Nephron (organoid): ENCODE results near the gene PMS1.

Experiments
- H3K27ac Mint-ChIP-seq, 3 experiments: 2 replicates each; pipeline ENCODE4 v1.8.0; 2020; ENCODE audit warnings: mixed read lengths in 3 of 3, mild to moderate bottlenecking in 2 of 3, moderate library complexity in 1 of 3
- H3K27me3 Mint-ChIP-seq: 2 replicates; pipeline ENCODE4 v1.8.0; 2021; ENCODE audit warnings: low read depth, mild to moderate bottlenecking, moderate library complexity, mixed read lengths
- H3K36me3 Mint-ChIP-seq: 2 replicates; pipeline ENCODE4 v1.8.0; 2020; ENCODE audit warnings: low read depth, mixed read lengths
- H3K4me1 Mint-ChIP-seq: 2 replicates; pipeline ENCODE4 v1.8.0; 2020; ENCODE audit warnings: mixed read lengths
- H3K4me3 Mint-ChIP-seq, 3 experiments: 2 replicates each; pipeline ENCODE4 v1.8.0; 2020; ENCODE audit warnings: mild to moderate bottlenecking in 3 of 3, mixed read lengths in 3 of 3, moderate library complexity in 2 of 3
- H3K9me3 Mint-ChIP-seq: 2 replicates; pipeline ENCODE4 v1.8.0; 2020; ENCODE audit warnings: mixed read lengths
- TF ChIP-seq, protein P1 (sequence below), 3 experiments: fragments of 200-600 bp; sonication (generic); IDR thresholded peaks; one replicate each; pipeline ENCODE4 v1.5.0; 2021; ENCODE audit warnings: antibody characterized with exemption in 3 of 3; ENCODE audit not compliant: unreplicated experiment in 3 of 3

Gene PMS1

GRCh38 chr2:189860161-189860560 lies 75.9 kb downstream of the PMS1 start:
- TF ChIP-seq, protein P1, sequence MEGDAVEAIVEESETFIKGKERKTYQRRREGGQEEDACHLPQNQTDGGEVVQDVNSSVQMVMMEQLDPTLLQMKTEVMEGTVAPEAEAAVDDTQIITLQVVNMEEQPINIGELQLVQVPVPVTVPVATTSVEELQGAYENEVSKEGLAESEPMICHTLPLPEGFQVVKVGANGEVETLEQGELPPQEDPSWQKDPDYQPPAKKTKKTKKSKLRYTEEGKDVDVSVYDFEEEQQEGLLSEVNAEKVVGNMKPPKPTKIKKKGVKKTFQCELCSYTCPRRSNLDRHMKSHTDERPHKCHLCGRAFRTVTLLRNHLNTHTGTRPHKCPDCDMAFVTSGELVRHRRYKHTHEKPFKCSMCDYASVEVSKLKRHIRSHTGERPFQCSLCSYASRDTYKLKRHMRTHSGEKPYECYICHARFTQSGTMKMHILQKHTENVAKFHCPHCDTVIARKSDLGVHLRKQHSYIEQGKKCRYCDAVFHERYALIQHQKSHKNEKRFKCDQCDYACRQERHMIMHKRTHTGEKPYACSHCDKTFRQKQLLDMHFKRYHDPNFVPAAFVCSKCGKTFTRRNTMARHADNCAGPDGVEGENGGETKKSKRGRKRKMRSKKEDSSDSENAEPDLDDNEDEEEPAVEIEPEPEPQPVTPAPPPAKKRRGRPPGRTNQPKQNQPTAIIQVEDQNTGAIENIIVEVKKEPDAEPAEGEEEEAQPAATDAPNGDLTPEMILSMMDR (IDR thresholded peaks at IDR 0.05; ENCODE audit: unreplicated experiment in 3 of 3), result no peak
- H3K27ac Mint-ChIP-seq, result no peak overlapping the region
- peaks cover 6% of the 10 kb centered on the region for H3K9me3 Mint-ChIP-seq
- no peak overlapping the region for H3K4me3 Mint-ChIP-seq
- no peaks in the 10 kb centered on the region for H3K27me3 Mint-ChIP-seq
- H3K4me1 Mint-ChIP-seq, result no peaks in the 10 kb centered on the region
- peaks cover 39% of the 10 kb centered on the region for H3K36me3 Mint-ChIP-seq

DNA sequence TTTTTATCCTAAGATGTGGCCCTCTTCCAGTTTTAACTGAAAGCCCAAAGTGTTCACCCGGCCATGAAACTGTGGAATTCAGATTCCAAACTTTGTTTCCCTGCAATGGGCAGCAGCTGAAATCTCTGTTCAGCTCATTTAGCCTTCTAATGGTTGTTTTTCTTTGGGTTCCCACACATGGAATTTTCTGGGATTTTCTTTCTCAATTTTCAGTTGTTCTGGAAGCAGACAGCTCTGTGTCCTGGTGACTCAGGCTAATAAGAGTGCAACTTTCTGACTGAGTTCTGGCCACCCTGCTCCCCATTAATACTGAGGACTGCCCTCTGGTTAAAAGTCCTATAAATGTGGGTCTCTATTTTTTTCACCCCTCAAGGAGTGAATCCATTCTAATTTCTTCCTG lies 78.5 kb downstream of the PMS1 start:
- Mint-ChIP-seq H3K27ac (no peak overlapping the region), H3K4me1 (no peaks in the 10 kb centered on the region), H3K9me3 (peaks cover 6% of the 10 kb centered on the region), H3K27me3 (no peaks in the 10 kb centered on the region), H3K4me3 (no peak overlapping the region), H3K36me3 (peaks cover 37% of the 10 kb centered on the region)
- TF ChIP-seq, protein P1 (IDR thresholded peaks at IDR 0.05; ENCODE audit: unreplicated experiment in 3 of 3), result no peak

DNA sequence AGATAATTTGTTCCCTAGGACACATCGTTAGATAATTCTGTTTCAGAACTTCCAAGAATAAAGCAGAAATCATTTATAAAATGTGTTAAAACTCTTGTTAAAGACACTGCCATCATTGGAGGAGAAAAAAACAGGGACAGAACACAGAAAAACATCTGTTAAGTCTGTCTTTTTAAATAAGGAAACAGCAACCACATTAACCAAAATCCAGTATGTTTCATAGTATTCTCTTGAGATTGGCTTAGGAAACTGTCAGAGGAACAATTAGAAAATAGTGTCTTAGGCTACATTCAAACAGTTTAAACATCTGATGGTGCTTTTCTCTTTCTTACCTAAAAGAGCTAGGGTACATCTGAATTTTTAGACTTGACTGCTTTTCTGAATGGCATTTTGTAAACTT lies 81.6 kb downstream of the PMS1 start:
- Mint-ChIP-seq H3K36me3 (peaks cover 33% of the 10 kb centered on the region), H3K27me3 (no peaks in the 10 kb centered on the region), H3K27ac (no peak overlapping the region), H3K4me3 (no peak overlapping the region), H3K9me3 (peaks cover 6% of the 10 kb centered on the region), H3K4me1 (no peaks in the 10 kb centered on the region)
- TF ChIP-seq, protein P1 (IDR thresholded peaks at IDR 0.05; ENCODE audit: unreplicated experiment in 3 of 3), result no peak

DNA sequence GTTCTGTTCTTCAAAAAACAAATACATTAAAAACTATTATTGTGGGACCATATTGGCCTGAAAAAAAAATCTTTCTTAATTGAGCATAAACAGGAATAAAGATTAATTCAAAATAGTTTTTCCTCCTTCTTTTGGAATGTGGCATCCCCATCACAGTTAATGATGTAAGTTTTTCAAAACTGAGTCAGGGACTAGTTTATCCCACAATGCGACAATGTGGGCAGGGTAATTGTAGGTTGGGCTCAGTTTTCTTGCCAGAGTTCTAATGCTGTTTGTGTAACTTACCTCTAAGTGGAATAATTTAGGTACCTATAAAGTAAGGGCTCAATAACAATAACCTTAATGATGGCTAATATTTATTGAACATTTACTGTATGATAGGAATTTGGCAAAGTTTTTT lies 82.0 kb downstream of the PMS1 start:
- H3K9me3 Mint-ChIP-seq, result peaks cover 6% of the 10 kb centered on the region
- H3K4me3 Mint-ChIP-seq, result no peak overlapping the region
- H3K4me1 Mint-ChIP-seq, result no peaks in the 10 kb centered on the region
- no peaks in the 10 kb centered on the region for H3K27me3 Mint-ChIP-seq
- TF ChIP-seq, protein P1 (IDR thresholded peaks at IDR 0.05; ENCODE audit: unreplicated experiment in 3 of 3), result no peak
- H3K36me3 Mint-ChIP-seq, result peaks cover 34% of the 10 kb centered on the region
- H3K27ac Mint-ChIP-seq, result no peak overlapping the region

GRCh38 chr2:189868896-189869295 lies 84.6 kb downstream of the PMS1 start:
- H3K27ac Mint-ChIP-seq, result no peak overlapping the region
- H3K4me1 Mint-ChIP-seq, result no peaks in the 10 kb centered on the region
- H3K36me3 Mint-ChIP-seq, result peaks cover 20% of the 10 kb centered on the region
- no peak overlapping the region for H3K4me3 Mint-ChIP-seq
- TF ChIP-seq, protein P1 (IDR thresholded peaks at IDR 0.05; ENCODE audit: unreplicated experiment in 3 of 3), result no peak
- H3K9me3 Mint-ChIP-seq, result no peaks in the 10 kb centered on the region
- H3K27me3 Mint-ChIP-seq, result no peaks in the 10 kb centered on the region

GRCh38 chr2:189870381-189871085 lies 86.3 kb downstream of the PMS1 start:
- no peak overlapping the region for H3K27ac Mint-ChIP-seq
- TF ChIP-seq, protein P1 (IDR thresholded peaks at IDR 0.05; ENCODE audit: unreplicated experiment in 3 of 3), result no peak
- H3K9me3 Mint-ChIP-seq, result no peaks in the 10 kb centered on the region
- peaks cover 30% of the 10 kb centered on the region for H3K36me3 Mint-ChIP-seq
- H3K27me3 Mint-ChIP-seq, result no peaks in the 10 kb centered on the region
- no peak overlapping the region for H3K4me3 Mint-ChIP-seq
- no peaks in the 10 kb centered on the region for H3K4me1 Mint-ChIP-seq
